ENCODE data around the gene C3. TPM values are rescaled to one million over a fixed set of nuclear protein-coding genes. Genes with fewer than 3 reads are reported as not detected.
"Not testable (repeated sequence)": the region's sequence is repeated elsewhere in the genome, so short reads cannot be mapped to it uniquely, and the experiment has no call there.

Gene C3
- total RNA-seq, 4 donors from 2014 or later: 89.1 to 548 (median 264) TPM

DNA sequence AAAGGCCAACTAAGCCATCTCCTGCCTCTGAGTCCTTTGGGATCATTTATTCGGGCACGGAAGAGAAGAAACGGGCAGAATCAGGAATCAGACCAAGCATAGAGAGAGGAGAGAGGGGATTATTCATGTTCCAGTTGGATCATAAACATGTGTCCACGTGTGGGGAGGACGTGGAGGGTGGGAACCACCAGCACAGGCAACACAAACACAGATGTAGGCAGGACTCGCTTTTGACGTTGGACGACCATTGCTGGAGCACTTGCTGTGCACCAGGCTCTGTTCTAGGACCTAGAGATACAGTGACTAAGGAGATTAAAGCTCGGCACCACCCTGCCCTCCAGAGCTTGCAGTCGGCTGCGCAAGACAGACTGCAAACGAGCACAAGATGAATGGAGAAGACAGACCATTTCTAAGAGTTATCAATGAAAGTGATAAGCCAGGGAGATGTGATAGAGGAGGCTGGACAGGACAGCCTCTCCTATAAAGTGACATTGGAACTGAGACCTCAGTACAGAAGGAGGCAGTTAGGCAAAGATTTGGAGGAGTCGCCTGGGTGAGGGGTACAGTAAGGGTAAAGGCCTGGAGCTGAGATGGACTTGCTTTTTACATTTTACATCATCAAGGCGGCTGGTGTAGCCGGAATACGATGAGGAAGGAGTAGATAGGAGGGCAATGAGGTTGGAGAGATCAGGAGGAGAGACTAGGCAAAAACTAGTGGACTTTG, 46.1 kb upstream of the C3 start:
- H3K4me3 ChIP-seq: peak overlapping the region; percentile 44 to 70 (median 56)
- peak in 1 of 3 donors; percentile 63 for DNase-seq
- H3K27ac ChIP-seq: peak overlapping the region; percentile 75 to 97 (median 88)
- peaks cover 0 to 9% (median 5%) of the 10 kb centered on the region in 4 donors for H3K4me1 ChIP-seq
- H3K36me3 ChIP-seq: peaks cover 0 to 13% (median 0%) of the 10 kb centered on the region in 3 donors
- H3K27me3 ChIP-seq: no peaks in the 10 kb centered on the region
- H3K9me3 ChIP-seq: no peaks in the 10 kb centered on the region
- TF ChIP-seq POLR2A (IDR thresholded peaks at IDR 0.05): no peak
- no peak for TF ChIP-seq CTCF (IDR thresholded peaks at IDR 0.05)

- H3K27me3 ChIP-seq: no peaks in the 10 kb centered on the region
- peak; percentile 37 to 95 (median 94) for DNase-seq
- TF ChIP-seq CTCF (IDR thresholded peaks at IDR 0.05) (peak in 1 of 6 experiments; percentile 11), POLR2A (IDR thresholded peaks at IDR 0.05) (peak; percentile 79 to 93)
- H3K4me1 ChIP-seq: peaks cover 0 to 9% (median 5%) of the 10 kb centered on the region in 4 donors
- peak overlapping the region in 3 of 4 donors; percentile 44 to 70 (median 63) for H3K4me3 ChIP-seq
- H3K9me3 ChIP-seq: no peaks in the 10 kb centered on the region
- peaks cover 0 to 18% (median 0%) of the 10 kb centered on the region in 3 donors for H3K36me3 ChIP-seq
- peak overlapping the region; percentile 75 to 97 (median 88) for H3K27ac ChIP-seq
Observed at GRCh38 chr19:6765738-6766356, 45.4 kb upstream of the C3 start.

- not testable (repeated sequence) for H3K9me3 ChIP-seq
Observed at GRCh38 chr19:6762253-6762797, 41.9 kb upstream of the C3 start.

DNA sequence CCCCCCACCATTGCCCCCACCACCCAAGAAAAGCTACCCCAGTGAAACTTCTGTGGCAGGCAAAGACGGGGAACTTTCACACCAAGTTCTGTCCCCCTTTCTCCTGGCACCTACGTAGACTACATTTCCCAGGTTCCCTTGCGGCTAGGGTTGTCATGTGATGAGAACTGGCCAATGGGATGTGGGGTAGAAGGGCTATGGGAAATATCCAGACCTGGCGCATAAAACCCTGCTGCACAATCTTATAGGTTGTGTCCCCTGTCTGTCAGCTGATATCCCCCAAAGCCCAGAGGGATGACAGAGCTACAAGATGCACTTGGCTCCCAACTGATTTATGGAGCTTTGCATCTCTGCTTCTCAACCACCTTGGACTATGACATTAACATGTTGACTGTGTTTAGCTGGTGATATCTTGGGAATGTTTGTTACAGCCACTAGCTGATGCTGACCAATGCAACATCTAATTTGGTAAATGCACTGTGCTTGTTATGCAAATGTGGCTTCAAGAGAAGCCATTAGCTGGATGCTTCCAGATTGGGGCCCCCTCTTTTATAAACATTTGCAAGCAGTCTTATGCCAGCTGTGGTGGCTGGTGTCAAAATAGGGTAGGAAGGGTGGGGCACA, 40.7 kb upstream of the C3 start:
- Histone ChIP-seq H3K36me3 (peaks cover 0 to 38% (median 0%) of the 10 kb centered on the region in 3 donors), H3K27me3 (no peaks in the 10 kb centered on the region), H3K27ac (no peak overlapping the region), H3K4me1 (peaks cover 0 to 6% (median 0%) of the 10 kb centered on the region in 4 donors), H3K4me3 (no peak overlapping the region), H3K9me3 (no peaks in the 10 kb centered on the region)
- TF ChIP-seq CTCF (IDR thresholded peaks at IDR 0.05) (no peak), POLR2A (IDR thresholded peaks at IDR 0.05) (no peak)
- no peak for DNase-seq

More at GRCh38 chr19:6762253-6762797, 41.9 kb upstream of the C3 start:
- H3K27me3 ChIP-seq, DNase-seq, H3K27ac ChIP-seq, H3K4me1 ChIP-seq, H3K4me3 ChIP-seq: not testable (repeated sequence)
- H3K36me3 ChIP-seq: peaks cover 0 to 38% (median 0%) of the 10 kb centered on the region in 3 donors

GRCh38 chr19:6760606-6761005, 40.2 kb upstream of the C3 start:
- Histone ChIP-seq H3K36me3 (peaks cover 0 to 38% (median 0%) of the 10 kb centered on the region in 3 donors), H3K9me3 (no peaks in the 10 kb centered on the region), H3K27me3 (no peaks in the 10 kb centered on the region), H3K4me3 (no peak overlapping the region), H3K4me1 (no peaks in the 10 kb centered on the region), H3K27ac (no peak overlapping the region)
- no peak for TF ChIP-seq CTCF (IDR thresholded peaks at IDR 0.05)
- TF ChIP-seq POLR2A (IDR thresholded peaks at IDR 0.05): no peak
- no peak for DNase-seq

All from Peyer's patch (tissue), 4 donors.